Sigmoid colon (tissue), 7 donors: ENCODE results near the gene TLE1. TPM values are rescaled to one million over a fixed set of nuclear protein-coding genes. Genes with fewer than 3 reads are reported as not detected.
"Not testable (repeated sequence)": the region's sequence is repeated elsewhere in the genome, so short reads cannot be mapped to it uniquely, and the experiment has no call there.

Experiments used
- DNase-seq: peaks from one replicate; pipeline ENCODE4 v3.0.0-alpha.2; 2019
- H3K27ac ChIP-seq, 4 donors: fragments of 200-600 bp; sonication (generic); one replicate each; pipeline ENCODE4 v1.5.1; 2016 to 2019; ENCODE audit warnings: mild to moderate bottlenecking in 1 of 4
- H3K27me3 ChIP-seq, 3 donors: fragments of 200-600 bp; sonication (generic); one replicate each; pipeline ENCODE4 v1.5.1; 2019; ENCODE audit warnings: mild to moderate bottlenecking in 1 of 3
- H3K36me3 ChIP-seq, 4 donors: fragments of 200-600 bp; sonication (generic); one replicate each; pipeline ENCODE4 v1.5.1; 2016 to 2019
- H3K4me1 ChIP-seq, 4 donors: fragments of 200-600 bp; sonication (generic); one replicate each; pipeline ENCODE4 v1.5.1; 2017 to 2019
- H3K4me3 ChIP-seq, 4 donors: fragments of 200-600 bp; sonication (generic); one replicate each; pipeline ENCODE4 v1.5.1; 2017 to 2019; ENCODE audit warnings: mild to moderate bottlenecking in 2 of 4, moderate library complexity in 1 of 4
- H3K9me3 ChIP-seq, 4 donors: fragments of 200-600 bp in 3 of 4; sonication (generic) in 3 of 4; one replicate each; pipeline versions ENCODE4 v1.5.1 to v1.6.1; 2013 to 2019
- CTCF ChIP-seq, 4 experiments: fragments of 450-650 bp in 3 of 4; fragments of 200-600 bp in 1 of 4; IDR thresholded peaks; one replicate each; pipeline ENCODE4 v1.5.1; 2016 to 2019; ENCODE audit warnings: antibody characterized with exemption in 4 of 4, mild to moderate bottlenecking in 3 of 4, moderate library complexity in 2 of 4
- EP300 ChIP-seq, 4 donors: sonication (generic); formaldehyde crosslinking; IDR thresholded peaks; one replicate each; pipeline ENCODE4 v1.6.1; 2017; ENCODE audit warnings: antibody characterized with exemption in 4 of 4
- POLR2A ChIP-seq, 2 donors: fragments of 450-650 bp; IDR thresholded peaks; one replicate each; pipeline ENCODE4 v1.6.1; 2016; ENCODE audit warnings: antibody characterized with exemption in 2 of 2, mild to moderate bottlenecking in 2 of 2, moderate library complexity in 2 of 2
- POLR2AphosphoS5 ChIP-seq, 4 donors: sonication (generic); formaldehyde crosslinking; IDR thresholded peaks; one replicate each; pipeline ENCODE4 v1.6.1; 2017; ENCODE audit warnings: antibody characterized with exemption in 4 of 4
- WGBS, 2 donors: extraction: QIAGEN DNeasy Blood & Tissue Kit; methylation state at CpG; one replicate each; pipeline ENCODE4 v1.1.7; 2013; 5-methylcytosine and 5-hydroxymethylcytosine counted together
- intact Hi-C: fragments of 100-400 bp; cut with DNase I; formaldehyde crosslinking; loops from one replicate; pipeline ENCODE4 v1.15.1; 2023
- polyA plus RNA-seq, 3 donors: library from polyadenylated mRNA; stranded (reverse); fragments of 200-250 nt; gene quantifications; one replicate each; pipeline ENCODE4 v1.2.3, GENCODE V29; 2013
- total RNA-seq, 4 donors: library from RNA; depleted of rRNA; stranded (reverse); fragments of >200 nt; gene quantifications; one replicate each; pipeline ENCODE4 v1.1.0, GENCODE V29; 2016
- donor health status: healthy with polysubstance abuse.
- donor health status: Bipolar disorder and iron deficiency.
- donor health status: healthy.

TLE1 gene
- total and polyA plus RNA-seq, 7 donors: 28.9 to 54.6 (median 45.7) TPM

GRCh38 chr9:81608289-81608657 lies 81.1 kb downstream of the TLE1 start:
- Histone ChIP-seq H3K27me3 (no peaks in the 10 kb centered on the region), H3K36me3 (peaks cover 0 to 74% (median 13%) of the 10 kb centered on the region in 4 donors), H3K27ac (peak overlapping the region in 1 of 4 donors; percentile 81), H3K4me3 (no peak overlapping the region), H3K9me3 (no peaks in the 10 kb centered on the region), H3K4me1 (peaks cover 0 to 37% (median 28%) of the 10 kb centered on the region in 4 donors)
- 80 to 85% methylated on average over 4 of the region's 4 CpGs for WGBS, 2 donors
- no peak for TF ChIP-seq POLR2AphosphoS5 (IDR thresholded peaks at IDR 0.05)
- TF ChIP-seq POLR2A (IDR thresholded peaks at IDR 0.05): no peak
- TF ChIP-seq EP300 (IDR thresholded peaks at IDR 0.05): no peak
- no peak for TF ChIP-seq CTCF (IDR thresholded peaks at IDR 0.05)
- no peak for DNase-seq
- intact Hi-C loops: no loop called here

- Histone ChIP-seq H3K27me3 (no peaks in the 10 kb centered on the region), H3K9me3 (no peaks in the 10 kb centered on the region), H3K4me3 (no peak overlapping the region), H3K4me1 (peaks cover 0 to 32% (median 23%) of the 10 kb centered on the region in 4 donors), H3K27ac (no peak overlapping the region), H3K36me3 (peaks cover 0 to 80% (median 13%) of the 10 kb centered on the region in 4 donors)
- no peak for TF ChIP-seq CTCF (IDR thresholded peaks at IDR 0.05)
- no peak for TF ChIP-seq POLR2A (IDR thresholded peaks at IDR 0.05)
- no peak for TF ChIP-seq POLR2AphosphoS5 (IDR thresholded peaks at IDR 0.05)
- TF ChIP-seq EP300 (IDR thresholded peaks at IDR 0.05): no peak
- intact Hi-C loops: no loop called here
- DNase-seq: no peak
- WGBS, 2 donors: 76 to 84% methylated on average over 5 of the region's 5 CpGs
Observed at GRCh38 chr9:81607593-81608288, 81.6 kb downstream of the TLE1 start.

GRCh38 chr9:81606261-81606660 lies 83.1 kb downstream of the TLE1 start:
- Histone ChIP-seq H3K4me1 (peaks cover 0 to 33% (median 26%) of the 10 kb centered on the region in 4 donors), H3K36me3 (peaks cover 0 to 80% (median 10%) of the 10 kb centered on the region in 4 donors)
- H3K4me3 ChIP-seq, H3K27me3 ChIP-seq, DNase-seq, intact Hi-C loops, H3K9me3 ChIP-seq, H3K27ac ChIP-seq: not testable (repeated sequence)

GRCh38 chr9:81605170-81605670 lies 84.1 kb downstream of the TLE1 start:
- H3K27ac ChIP-seq: no peak overlapping the region
- TF ChIP-seq POLR2AphosphoS5 (IDR thresholded peaks at IDR 0.05) (no peak), CTCF (IDR thresholded peaks at IDR 0.05) (no peak), EP300 (IDR thresholded peaks at IDR 0.05) (no peak), POLR2A (IDR thresholded peaks at IDR 0.05) (no peak)
- peaks cover 0 to 70% (median 10%) of the 10 kb centered on the region in 4 donors for H3K36me3 ChIP-seq
- 90 to 92% methylated on average over 8 of the region's 8 CpGs for WGBS, 2 donors
- no peak for DNase-seq
- H3K9me3 ChIP-seq: no peaks in the 10 kb centered on the region
- H3K4me3 ChIP-seq: no peak overlapping the region
- H3K4me1 ChIP-seq: peaks cover 0 to 33% (median 28%) of the 10 kb centered on the region in 4 donors
- intact Hi-C loops: no loop called here
- no peaks in the 10 kb centered on the region for H3K27me3 ChIP-seq

- H3K36me3 ChIP-seq: peaks cover 0 to 64% (median 10%) of the 10 kb centered on the region in 4 donors
- no peak overlapping the region for H3K4me3 ChIP-seq
- H3K27ac ChIP-seq: no peak overlapping the region
- no peaks in the 10 kb centered on the region for H3K27me3 ChIP-seq
- TF ChIP-seq EP300 (IDR thresholded peaks at IDR 0.05) (no peak), POLR2AphosphoS5 (IDR thresholded peaks at IDR 0.05) (no peak), CTCF (IDR thresholded peaks at IDR 0.05) (no peak)
- intact Hi-C loops: no loop called here
- H3K9me3 ChIP-seq: no peaks in the 10 kb centered on the region
- H3K4me1 ChIP-seq: peaks cover 0 to 33% (median 26%) of the 10 kb centered on the region in 4 donors
- WGBS, 2 donors: 91 to 95% methylated on average over 12 of the region's 12 CpGs
- no peak for DNase-seq
Observed at GRCh38 chr9:81604306-81605169, 84.8 kb downstream of the TLE1 start.
